GM19452 (cell line): ENCODE results near the gene MGAT5B.

Experiments
- ATAC-seq: cut with Tn5 transposase; IDR thresholded peaks from one replicate; pipeline ENCODE4 v1.9.1; 2021; ENCODE audit not compliant: unreplicated experiment

Gene MGAT5B

DNA sequence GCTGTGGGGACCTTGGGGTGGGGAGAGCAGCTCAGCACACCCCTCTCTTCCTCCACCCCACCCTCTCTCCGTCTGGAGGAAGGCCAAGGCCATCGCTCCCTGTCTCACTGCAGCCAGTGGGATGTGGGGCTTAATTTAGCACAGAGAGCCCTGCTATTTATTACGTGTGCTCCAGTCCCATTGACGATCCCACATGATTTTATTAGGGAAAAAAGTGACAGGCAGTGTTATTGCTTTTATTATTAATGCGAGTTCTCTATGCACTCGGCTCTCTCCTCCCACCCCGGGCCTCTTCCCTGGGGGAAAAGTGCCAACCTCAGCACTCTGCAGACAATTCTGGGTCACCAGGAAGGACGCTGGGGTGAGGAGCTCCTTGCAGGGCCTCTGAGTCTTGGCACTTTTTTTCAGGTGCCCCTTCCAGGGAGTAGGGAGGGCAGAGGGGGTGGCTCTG, 57.3 kb downstream of the MGAT5B start:
- no peak for ATAC-seq

GRCh38 chr17:76926237-76926866, 58.1 kb downstream of the MGAT5B start:
- ATAC-seq: no peak

- no peak for ATAC-seq
Measured at GRCh38 chr17:76927577-76927976, 59.4 kb downstream of the MGAT5B start.

DNA sequence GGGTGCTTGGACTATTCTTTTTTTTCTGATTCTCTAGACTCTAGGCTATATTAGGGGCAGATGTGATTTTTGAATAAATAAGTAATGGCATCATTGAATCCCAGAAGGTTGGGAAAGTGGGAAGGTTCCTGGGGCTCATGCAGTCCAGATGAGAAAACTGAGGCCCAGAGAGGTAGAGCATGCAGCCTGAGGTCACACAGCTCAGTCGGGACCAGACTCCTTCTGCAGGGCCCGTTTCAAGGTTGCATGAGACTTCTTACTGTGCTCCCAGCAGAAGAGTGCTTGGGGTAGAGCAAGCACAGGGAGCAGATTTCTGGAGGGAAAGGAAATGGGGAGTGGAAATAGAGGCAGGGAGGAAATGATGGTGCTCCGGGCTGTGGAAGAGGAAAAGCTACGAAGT, 59.8 kb downstream of the MGAT5B start:
- no peak for ATAC-seq

DNA sequence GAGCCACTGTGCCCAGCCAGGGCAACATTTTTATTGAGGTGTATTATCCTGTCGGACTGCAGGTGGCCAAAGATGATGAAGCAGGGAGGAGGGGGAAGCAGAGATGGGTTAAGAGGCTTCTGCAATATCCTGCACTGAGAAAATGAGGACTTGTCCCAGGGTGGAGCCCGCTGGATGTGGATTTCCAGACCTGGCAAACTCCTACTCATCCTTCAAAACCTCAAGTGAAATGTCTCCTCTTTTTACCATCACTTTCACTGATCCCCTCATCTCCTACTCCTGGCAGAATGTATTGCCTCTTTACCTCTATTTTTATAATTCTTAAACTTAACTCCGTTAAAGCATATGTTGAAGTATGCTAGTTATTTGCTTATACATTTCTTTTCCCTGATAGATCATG, 60.9 kb downstream of the MGAT5B start:
- ATAC-seq: no peak

DNA sequence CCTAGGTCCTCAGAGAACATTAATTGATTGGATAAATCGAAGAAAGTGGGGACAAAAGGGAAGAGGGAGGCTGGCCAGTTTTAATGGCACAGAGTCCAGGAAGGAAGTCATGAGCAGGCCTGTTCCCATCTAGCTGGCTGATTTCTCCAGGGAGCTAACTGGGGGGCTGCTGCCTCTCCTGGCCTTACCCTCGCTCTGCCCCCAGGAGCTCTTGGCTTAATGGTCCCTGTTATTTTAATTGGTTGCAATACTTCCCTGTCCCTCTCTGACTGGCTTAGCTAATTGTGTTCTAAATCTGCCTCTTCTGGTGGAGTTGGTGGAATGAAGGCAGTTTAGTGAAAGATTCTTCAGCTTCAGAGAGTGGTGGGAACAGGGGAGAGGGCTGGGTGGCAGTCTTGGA, 61.4 kb downstream of the MGAT5B start:
- no peak for ATAC-seq

- no peak for ATAC-seq
Measured at GRCh38 chr17:76930107-76930506, 61.9 kb downstream of the MGAT5B start.

DNA sequence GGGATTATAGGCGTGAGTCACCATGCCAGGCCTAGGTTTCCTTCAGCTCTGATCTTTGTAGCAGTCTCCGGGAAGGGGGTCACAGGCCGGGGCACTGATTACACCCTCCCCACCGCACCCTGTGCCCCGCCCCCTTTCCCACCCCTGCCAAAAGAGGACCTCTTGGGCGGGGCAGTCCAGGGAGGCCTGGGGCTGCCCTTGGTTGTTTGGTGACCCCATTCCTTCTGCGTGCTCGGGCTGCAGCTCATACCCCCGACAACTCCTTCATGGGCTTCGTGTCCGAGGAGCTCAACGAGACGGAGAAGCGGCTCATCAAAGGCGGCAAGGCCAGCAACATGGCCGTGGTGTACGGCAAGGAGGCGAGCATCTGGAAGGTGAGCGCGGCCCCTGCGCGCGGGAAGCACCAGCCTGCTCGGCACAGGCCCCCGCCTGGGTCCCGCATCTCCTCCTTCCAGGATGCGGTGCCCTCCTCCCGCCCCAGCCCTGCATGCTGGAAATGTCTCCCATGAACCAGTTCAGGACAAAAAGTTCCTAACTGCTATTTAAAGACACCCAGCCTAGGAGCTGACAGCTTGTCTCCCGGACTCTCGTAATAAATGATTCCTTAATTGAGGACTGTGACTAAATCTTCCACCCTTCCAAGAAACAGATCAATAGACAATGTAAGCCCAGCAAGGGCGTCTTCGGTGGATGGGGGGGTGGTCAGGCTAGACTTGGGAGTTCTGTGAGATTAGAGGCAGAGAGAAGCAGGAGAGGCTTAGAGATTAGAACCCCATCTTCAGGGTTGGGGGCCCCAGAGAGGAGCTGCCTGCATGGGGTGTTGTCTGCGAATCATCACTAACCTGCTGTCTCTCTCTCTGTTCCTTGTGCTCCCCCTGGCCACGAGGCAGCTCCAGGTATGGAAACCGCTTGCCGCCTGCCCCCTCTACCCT, 64.5 kb downstream of the MGAT5B start:
- ATAC-seq: no peak

DNA sequence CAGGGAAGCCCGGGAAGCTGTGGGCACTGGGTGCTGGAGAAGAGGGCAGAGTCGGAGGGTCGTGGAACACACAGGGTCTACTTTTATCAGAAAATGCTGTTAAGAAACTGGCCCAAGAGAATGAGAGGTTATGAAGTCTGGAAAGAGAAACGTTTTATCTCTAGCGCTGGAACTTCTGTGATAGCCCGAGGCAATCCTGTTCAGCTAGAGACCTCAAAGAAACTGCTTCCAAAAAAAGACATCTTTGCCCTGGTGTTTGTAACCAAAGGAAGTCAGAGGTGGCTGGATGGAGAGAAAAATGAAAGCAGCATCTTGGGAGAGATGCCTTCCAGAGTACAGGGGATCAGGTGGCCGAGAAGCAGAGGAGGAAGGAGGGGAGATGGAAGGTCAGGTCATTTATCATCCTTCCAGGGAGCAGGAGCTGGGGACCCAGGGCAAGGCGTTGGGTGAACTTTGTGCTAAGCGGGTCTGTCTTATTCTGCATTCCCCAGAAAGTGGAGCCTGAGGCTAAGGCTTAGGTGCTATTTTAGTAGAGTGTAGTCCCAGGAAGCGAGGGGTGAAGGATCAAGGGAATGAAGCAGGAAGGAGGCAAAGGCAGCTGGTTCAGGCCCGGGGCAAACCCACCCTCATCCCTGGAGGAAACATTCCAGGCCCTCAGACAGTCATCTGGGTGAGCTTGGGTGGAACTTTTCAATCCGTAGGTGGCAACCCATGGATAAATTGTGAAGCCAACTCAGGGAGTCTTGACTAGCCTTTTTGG, 66.5 kb downstream of the MGAT5B start:
- ATAC-seq: no peak

- no peak for ATAC-seq
Measured at GRCh38 chr17:76935331-76935730, 67.1 kb downstream of the MGAT5B start.

GRCh38 chr17:76937238-76937637, 69.0 kb downstream of the MGAT5B start:
- no peak for ATAC-seq

- no peak for ATAC-seq
Measured at GRCh38 chr17:76938009-76938408, 69.8 kb downstream of the MGAT5B start.

DNA sequence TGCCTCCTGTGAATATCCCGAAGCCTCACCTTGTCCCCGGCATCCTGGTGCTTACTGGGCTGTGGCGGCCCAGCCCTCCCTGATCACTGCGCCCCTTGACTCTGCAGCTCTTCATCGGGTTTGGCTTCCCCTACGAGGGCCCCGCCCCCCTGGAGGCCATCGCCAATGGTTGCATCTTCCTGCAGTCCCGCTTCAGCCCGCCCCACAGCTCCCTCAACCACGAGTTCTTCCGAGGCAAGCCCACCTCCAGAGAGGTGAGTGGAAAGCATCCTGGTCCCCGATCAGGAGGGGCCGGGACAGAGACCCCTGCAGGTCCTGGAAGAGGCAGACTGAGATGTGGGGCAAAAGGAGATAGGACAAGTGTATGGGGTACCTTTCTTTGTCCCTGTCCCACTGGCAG, 72.1 kb downstream of the MGAT5B start:
- no peak for ATAC-seq

- ATAC-seq: no peak
Measured at GRCh38 chr17:76940738-76941350, 72.6 kb downstream of the MGAT5B start.

GRCh38 chr17:76943202-76943601, 75.0 kb downstream of the MGAT5B start:
- ATAC-seq: no peak

GRCh38 chr17:76943781-76944213, 75.6 kb downstream of the MGAT5B start:
- ATAC-seq: no peak

DNA sequence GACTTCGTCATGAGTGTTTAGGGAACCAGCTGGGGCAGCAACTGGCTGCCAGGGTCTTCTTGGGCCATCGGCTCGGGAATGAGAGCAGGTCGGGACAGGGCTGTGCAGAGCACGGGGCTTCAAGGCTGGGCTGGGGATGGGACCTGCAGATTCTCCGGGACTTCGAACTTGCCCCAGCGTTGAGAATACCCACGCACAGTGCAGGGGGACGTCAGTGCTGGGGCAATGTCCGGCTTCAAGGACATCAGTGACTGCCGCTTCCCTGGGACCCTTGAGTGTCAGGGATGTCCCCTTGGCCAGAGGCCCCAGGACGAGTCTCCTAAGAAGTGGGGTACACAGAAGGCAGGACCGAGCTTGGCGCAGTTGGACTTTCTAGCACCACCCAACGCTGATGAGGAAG, 76.3 kb downstream of the MGAT5B start:
- no peak for ATAC-seq

DNA sequence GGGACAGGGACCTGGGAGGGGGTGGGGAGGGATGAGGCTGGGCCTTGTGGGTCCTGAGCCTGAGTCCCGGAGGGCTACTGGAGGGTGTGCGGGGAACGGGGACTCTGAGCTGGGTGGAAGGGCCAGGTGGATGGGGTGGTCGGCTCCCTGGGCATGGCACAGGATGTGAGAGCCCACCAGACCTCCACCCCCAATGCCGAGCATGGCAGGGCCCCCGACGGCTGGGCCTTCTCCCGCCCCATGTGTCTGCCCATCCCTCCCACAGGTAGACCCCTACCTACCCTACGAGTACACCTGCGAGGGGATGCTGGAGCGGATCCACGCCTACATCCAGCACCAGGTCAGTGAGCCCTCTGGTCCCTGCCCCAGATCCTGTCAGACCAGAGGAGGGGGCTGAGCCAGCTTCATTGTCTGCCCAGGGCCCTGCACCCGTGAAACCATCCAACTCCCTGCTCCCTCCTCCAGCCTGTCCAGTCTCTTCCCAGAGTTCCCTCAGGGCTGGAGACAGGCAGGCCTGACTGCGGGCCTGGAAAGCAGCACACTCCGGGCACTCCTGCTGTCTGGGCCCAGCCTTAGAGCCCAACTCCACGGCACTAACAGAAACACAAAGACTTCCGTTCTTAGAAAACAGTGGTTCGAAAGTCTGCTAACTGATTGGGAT, 78.0 kb downstream of the MGAT5B start:
- ATAC-seq: no peak

DNA sequence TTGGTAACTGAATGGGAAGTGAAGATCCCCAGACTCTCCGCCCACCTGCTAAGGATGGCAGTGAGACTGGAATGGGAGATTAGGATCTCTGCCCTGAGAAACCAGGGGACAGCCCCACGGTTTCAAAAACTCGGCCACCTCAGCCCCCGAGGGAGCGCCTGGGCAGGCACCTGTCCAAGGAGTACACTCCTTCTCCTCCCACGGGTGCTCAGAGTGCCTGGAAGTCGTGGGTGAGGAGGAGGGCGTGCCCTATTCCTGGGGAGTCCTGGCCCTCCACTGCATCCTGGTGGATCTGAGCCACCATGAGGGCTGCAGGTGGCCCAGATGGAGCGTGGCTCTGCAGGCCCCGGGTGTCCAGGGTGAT, 78.5 kb downstream of the MGAT5B start:
- ATAC-seq: no peak

GRCh38 chr17:76947309-76947708, 79.1 kb downstream of the MGAT5B start:
- ATAC-seq: no peak

- ATAC-seq: no peak
Measured at GRCh38 chr17:76947771-76948170, 79.6 kb downstream of the MGAT5B start.
